Measurements from ENCODE around the gene SH2D4B. TPM values are rescaled to one million over a fixed set of nuclear protein-coding genes. Genes with fewer than 3 reads are reported as not detected.

SH2D4B gene
- total and polyA plus RNA-seq, 9 donors: 0.04 to 0.20 (median 0.14) TPM; not detected in 3

DNA sequence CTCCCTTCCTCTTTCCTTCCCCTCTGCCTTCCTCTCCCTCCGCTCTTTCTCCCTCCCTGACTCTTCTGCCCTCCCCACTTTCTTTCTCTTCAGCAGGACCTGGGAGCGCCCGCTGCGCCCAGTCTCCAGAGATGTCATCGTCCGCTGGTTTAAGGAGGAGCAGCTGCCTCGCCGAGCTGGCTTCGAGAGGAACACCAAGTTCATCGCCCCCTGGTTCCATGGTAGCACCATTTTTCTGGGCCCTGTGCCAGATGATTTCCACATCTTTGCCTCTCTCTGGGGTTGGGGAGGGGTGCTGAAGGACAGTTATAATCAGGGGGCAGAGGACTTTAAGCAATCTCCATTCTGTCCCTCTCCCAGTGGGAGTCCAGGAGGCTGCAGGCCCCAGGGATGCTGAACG is 71.6 kb downstream of the SH2D4B start:
- H3K36me3 ChIP-seq (ENCODE audit: control insufficient read depth, insufficient read depth, low read length): no peaks in the 10 kb centered on the region
- no peak overlapping the region for H3K27ac ChIP-seq (ENCODE audit: low read length)
- 83% methylated on average over 11 of the region's 11 CpGs for WGBS (ENCODE audit: insufficient coverage)
- H3K4me3 ChIP-seq (ENCODE audit: low read length): no peak overlapping the region
- peaks cover 3% of the 10 kb centered on the region for H3K4me1 ChIP-seq (ENCODE audit: control insufficient read depth, insufficient read depth, low read length)
- H3K9me3 ChIP-seq (replicated peaks; ENCODE audit: control insufficient read depth, low read depth, low read length): no peaks in the 10 kb centered on the region
- H3K27me3 ChIP-seq (ENCODE audit: control insufficient read depth, insufficient read depth, low read length): peaks cover 3% of the 10 kb centered on the region
- no peak for DNase-seq

GRCh38 chr10:80611481-80612185 is 73.9 kb downstream of the SH2D4B start:
- Histone ChIP-seq H3K27ac (ENCODE audit: low read length) (no peak overlapping the region), H3K4me3 (ENCODE audit: low read length) (no peak overlapping the region), H3K4me1 (ENCODE audit: control insufficient read depth, insufficient read depth, low read length) (peaks cover 3% of the 10 kb centered on the region), H3K9me3 (replicated peaks; ENCODE audit: control insufficient read depth, low read depth, low read length) (no peaks in the 10 kb centered on the region), H3K36me3 (ENCODE audit: control insufficient read depth, insufficient read depth, low read length) (no peaks in the 10 kb centered on the region), H3K27me3 (ENCODE audit: control insufficient read depth, insufficient read depth, low read length) (peaks cover 5% of the 10 kb centered on the region)
- no peak for DNase-seq
- WGBS (ENCODE audit: insufficient coverage): 83% methylated on average over 2 of the region's 6 CpGs

DNA sequence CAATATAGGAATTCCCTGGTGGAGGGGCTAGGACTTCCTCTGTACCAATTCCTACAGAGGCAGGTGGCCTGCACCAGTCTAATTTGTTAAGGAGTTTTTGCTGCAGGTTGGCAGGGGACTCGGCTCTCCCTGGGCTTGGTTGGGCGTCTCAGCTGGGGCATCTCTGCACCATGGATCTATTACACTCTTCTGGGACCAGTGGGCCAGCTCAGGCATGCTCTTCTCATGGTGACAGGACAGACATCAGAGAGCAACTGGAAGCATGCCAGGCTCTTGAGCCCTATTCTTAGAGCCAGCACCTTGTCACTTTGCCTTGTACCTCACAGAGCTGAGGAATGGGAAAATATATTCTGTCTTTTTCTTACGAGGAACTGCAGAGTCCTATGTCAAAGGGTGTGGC is 74.6 kb downstream of the SH2D4B start:
- peaks cover 5% of the 10 kb centered on the region for H3K27me3 ChIP-seq (ENCODE audit: control insufficient read depth, insufficient read depth, low read length)
- H3K36me3 ChIP-seq (ENCODE audit: control insufficient read depth, insufficient read depth, low read length): no peaks in the 10 kb centered on the region
- no peaks in the 10 kb centered on the region for H3K9me3 ChIP-seq (replicated peaks; ENCODE audit: control insufficient read depth, low read depth, low read length)
- WGBS (ENCODE audit: insufficient coverage): 50% methylated on average over 2 of the region's 3 CpGs
- H3K4me1 ChIP-seq (ENCODE audit: control insufficient read depth, insufficient read depth, low read length): peaks cover 3% of the 10 kb centered on the region
- H3K27ac ChIP-seq (ENCODE audit: low read length): no peak overlapping the region
- no peak for DNase-seq
- H3K4me3 ChIP-seq (ENCODE audit: low read length): no peak overlapping the region

GRCh38 chr10:80613466-80614170 is 75.9 kb downstream of the SH2D4B start:
- no peak for DNase-seq
- H3K9me3 ChIP-seq (replicated peaks; ENCODE audit: control insufficient read depth, low read depth, low read length): no peaks in the 10 kb centered on the region

DNA sequence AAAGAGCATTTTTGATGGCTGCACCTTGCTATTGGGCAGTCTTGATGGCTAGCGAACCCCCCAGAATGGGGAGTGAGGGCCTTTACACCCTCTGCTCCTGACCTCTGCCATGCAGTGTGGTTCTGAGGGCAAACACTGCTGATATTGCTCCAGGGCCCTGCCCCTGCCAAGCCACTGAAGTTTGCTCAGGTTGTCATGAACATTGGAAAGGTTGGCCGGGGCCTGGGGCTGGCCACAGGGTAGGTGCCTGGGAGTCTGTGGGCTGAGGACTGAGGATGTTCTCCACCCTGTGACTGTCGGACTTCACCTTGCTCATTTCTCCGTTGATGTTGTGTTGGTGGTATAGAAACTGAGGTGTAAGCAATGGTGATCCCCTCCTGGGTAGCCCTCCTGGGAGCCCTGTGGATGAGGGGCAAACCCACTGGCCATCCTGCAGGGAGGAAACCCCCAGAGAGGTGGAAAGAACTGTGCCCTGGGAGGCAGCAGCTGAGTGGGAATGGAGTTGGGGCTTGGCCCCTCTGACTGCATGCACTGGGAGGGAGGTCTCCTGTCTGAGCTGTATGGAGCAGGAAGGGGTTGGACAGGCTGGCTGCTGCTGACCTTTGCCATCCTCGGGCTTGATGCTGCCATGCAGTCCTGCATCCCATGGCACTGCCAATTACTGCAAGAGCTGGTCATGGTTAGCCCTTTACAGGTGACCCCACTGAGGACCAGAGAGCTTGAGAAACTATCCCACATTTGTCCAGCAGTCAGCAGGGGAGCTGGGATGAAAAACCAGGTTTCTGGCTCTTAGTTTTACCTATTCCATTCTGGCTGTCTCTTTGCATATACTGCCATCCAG is 77.1 kb downstream of the SH2D4B start:
- peaks cover 2% of the 10 kb centered on the region for H3K27me3 ChIP-seq (ENCODE audit: control insufficient read depth, insufficient read depth, low read length)
- WGBS (ENCODE audit: insufficient coverage): 92% methylated on average over 4 of the region's 5 CpGs
- no peaks in the 10 kb centered on the region for H3K9me3 ChIP-seq (replicated peaks; ENCODE audit: control insufficient read depth, low read depth, low read length)
- peaks cover 3% of the 10 kb centered on the region for H3K4me1 ChIP-seq (ENCODE audit: control insufficient read depth, insufficient read depth, low read length)
- H3K4me3 ChIP-seq (ENCODE audit: low read length): no peak overlapping the region
- no peak overlapping the region for H3K27ac ChIP-seq (ENCODE audit: low read length)
- H3K36me3 ChIP-seq (ENCODE audit: control insufficient read depth, insufficient read depth, low read length): no peaks in the 10 kb centered on the region
- DNase-seq: no peak

More at GRCh38 chr10:80613466-80614170, 75.9 kb downstream of the SH2D4B start:
- Histone ChIP-seq H3K4me1 (ENCODE audit: control insufficient read depth, insufficient read depth, low read length) (peaks cover 3% of the 10 kb centered on the region), H3K4me3 (ENCODE audit: low read length) (no peak overlapping the region), H3K27ac (ENCODE audit: low read length) (no peak overlapping the region), H3K36me3 (ENCODE audit: control insufficient read depth, insufficient read depth, low read length) (no peaks in the 10 kb centered on the region), H3K27me3 (ENCODE audit: control insufficient read depth, insufficient read depth, low read length) (peaks cover 4% of the 10 kb centered on the region)
- WGBS (ENCODE audit: insufficient coverage): 71% methylated on average over 4 of the region's 8 CpGs

DNA sequence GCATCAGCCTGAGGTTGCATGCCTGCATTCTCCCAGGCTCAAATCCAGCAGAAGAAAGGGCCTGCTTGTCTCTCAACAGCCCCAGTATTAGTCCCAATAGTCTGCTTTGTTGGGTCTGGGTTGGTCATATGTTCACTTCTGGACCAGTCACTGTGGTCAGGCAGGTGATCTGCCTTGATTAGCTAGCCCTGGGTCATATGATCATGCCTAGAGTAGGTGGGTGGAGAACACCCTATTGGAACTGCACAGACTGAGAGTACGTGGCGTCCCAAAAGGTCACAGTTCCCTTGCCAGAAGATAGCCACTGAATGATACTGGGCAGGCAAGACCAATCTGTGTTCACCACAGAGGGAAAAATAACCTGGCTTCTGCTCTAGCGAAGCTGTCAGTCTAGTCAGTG is 80.1 kb downstream of the SH2D4B start:
- Histone ChIP-seq H3K4me3 (ENCODE audit: low read length) (no peak overlapping the region), H3K4me1 (ENCODE audit: control insufficient read depth, insufficient read depth, low read length) (no peaks in the 10 kb centered on the region), H3K27ac (ENCODE audit: low read length) (no peak overlapping the region), H3K27me3 (ENCODE audit: control insufficient read depth, insufficient read depth, low read length) (peaks cover 2% of the 10 kb centered on the region), H3K9me3 (replicated peaks; ENCODE audit: control insufficient read depth, low read depth, low read length) (no peaks in the 10 kb centered on the region), H3K36me3 (ENCODE audit: control insufficient read depth, insufficient read depth, low read length) (no peaks in the 10 kb centered on the region)
- WGBS (ENCODE audit: insufficient coverage): 88% methylated on average over 2 of the region's 3 CpGs
- no peak for DNase-seq

GRCh38 chr10:80619036-80619435 is 81.3 kb downstream of the SH2D4B start:
- DNase-seq: no peak

DNA sequence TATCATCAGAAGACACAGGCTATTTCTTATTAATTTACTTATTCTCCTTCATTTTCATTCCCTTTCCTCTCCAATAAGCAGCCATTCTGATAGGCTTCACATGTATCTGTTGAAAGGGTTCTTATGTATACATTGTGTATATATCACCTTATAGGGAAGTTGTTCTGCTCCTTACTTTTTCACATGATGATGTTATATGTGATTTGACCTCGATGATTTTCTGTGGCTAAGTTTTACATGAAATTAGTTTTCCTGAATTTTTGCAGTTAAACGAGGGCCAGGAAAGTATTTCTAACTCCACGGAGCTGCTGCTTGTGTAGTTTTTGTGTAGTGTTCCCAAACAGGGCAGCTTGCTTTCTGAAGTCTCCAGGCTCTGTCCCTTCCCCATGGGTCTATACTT is 84.5 kb downstream of the SH2D4B start:
- Histone ChIP-seq H3K4me1 (ENCODE audit: control insufficient read depth, insufficient read depth, low read length) (no peaks in the 10 kb centered on the region), H3K27ac (ENCODE audit: low read length) (no peak overlapping the region), H3K9me3 (replicated peaks; ENCODE audit: control insufficient read depth, low read depth, low read length) (no peaks in the 10 kb centered on the region), H3K4me3 (ENCODE audit: low read length) (no peak overlapping the region), H3K36me3 (ENCODE audit: control insufficient read depth, insufficient read depth, low read length) (no peaks in the 10 kb centered on the region), H3K27me3 (ENCODE audit: control insufficient read depth, insufficient read depth, low read length) (no peaks in the 10 kb centered on the region)
- WGBS (ENCODE audit: insufficient coverage): no CpG with 5 or more reads among the region's 3 CpGs
- DNase-seq: no peak

More at GRCh38 chr10:80619036-80619435, 81.3 kb downstream of the SH2D4B start:
- H3K27me3 ChIP-seq (ENCODE audit: control insufficient read depth, insufficient read depth, low read length): peaks cover 2% of the 10 kb centered on the region
- H3K4me1 ChIP-seq (ENCODE audit: control insufficient read depth, insufficient read depth, low read length): no peaks in the 10 kb centered on the region
- H3K4me3 ChIP-seq (ENCODE audit: low read length): no peak overlapping the region
- no peaks in the 10 kb centered on the region for H3K36me3 ChIP-seq (ENCODE audit: control insufficient read depth, insufficient read depth, low read length)
- H3K27ac ChIP-seq (ENCODE audit: low read length): no peak overlapping the region
- H3K9me3 ChIP-seq (replicated peaks; ENCODE audit: control insufficient read depth, low read depth, low read length): no peaks in the 10 kb centered on the region
- WGBS (ENCODE audit: insufficient coverage): 72% methylated on average over 4 of the region's 5 CpGs

- Histone ChIP-seq H3K4me1 (ENCODE audit: control insufficient read depth, insufficient read depth, low read length) (no peaks in the 10 kb centered on the region), H3K27me3 (ENCODE audit: control insufficient read depth, insufficient read depth, low read length) (no peaks in the 10 kb centered on the region), H3K36me3 (ENCODE audit: control insufficient read depth, insufficient read depth, low read length) (no peaks in the 10 kb centered on the region), H3K27ac (ENCODE audit: low read length) (no peak overlapping the region), H3K9me3 (replicated peaks; ENCODE audit: control insufficient read depth, low read depth, low read length) (no peaks in the 10 kb centered on the region), H3K4me3 (ENCODE audit: low read length) (no peak overlapping the region)
- whole genome bisulfite sequencing (ENCODE audit: insufficient coverage): no CpG with 5 or more reads among the region's 1 CpG
- no peak for DNase-seq
These were observed 92.6 kb downstream of the SH2D4B start for GRCh38 chr10:80630324-80630723.

DNA sequence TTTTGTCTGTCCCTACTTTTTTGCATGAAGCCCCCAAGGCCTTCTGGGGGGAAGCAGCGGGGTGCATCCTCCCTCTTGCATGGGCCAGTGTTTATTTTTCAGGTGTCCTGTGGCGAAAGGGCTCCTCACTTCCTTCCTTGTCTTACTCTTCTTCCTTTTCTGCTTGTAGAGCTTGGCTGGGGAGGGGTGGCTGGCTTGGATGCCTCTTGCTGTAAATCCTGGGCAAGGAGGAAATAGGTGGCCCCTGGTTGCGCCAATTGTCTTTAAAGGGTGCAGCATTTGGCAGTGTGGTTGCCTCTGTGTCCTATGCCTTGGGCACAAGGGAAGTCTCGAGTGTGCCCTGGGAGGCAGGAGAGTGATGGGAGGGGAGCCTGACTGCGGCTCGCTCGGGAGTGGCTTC is 95.0 kb downstream of the SH2D4B start:
- H3K4me1 ChIP-seq (ENCODE audit: control insufficient read depth, insufficient read depth, low read length): no peaks in the 10 kb centered on the region
- DNase-seq: no peak
- H3K36me3 ChIP-seq (ENCODE audit: control insufficient read depth, insufficient read depth, low read length): no peaks in the 10 kb centered on the region
- no peaks in the 10 kb centered on the region for H3K9me3 ChIP-seq (replicated peaks; ENCODE audit: control insufficient read depth, low read depth, low read length)
- no peak overlapping the region for H3K4me3 ChIP-seq (ENCODE audit: low read length)
- H3K27ac ChIP-seq (ENCODE audit: low read length): no peak overlapping the region
- no peaks in the 10 kb centered on the region for H3K27me3 ChIP-seq (ENCODE audit: control insufficient read depth, insufficient read depth, low read length)
- 75% methylated on average over 5 of the region's 7 CpGs for WGBS (ENCODE audit: insufficient coverage)
